ENCODE results near the gene PSTPIP1. TPM values are rescaled to one million over a fixed set of nuclear protein-coding genes. Genes with fewer than 3 reads are reported as not detected.

Gene PSTPIP1
- total and polyA plus RNA-seq, 2 of the 8 experiments (the other 6 are each of a cell fraction or from before 2014, with no cell fraction given), result 1.6 to 1.8 TPM

- Histone ChIP-seq H2BK12ac (ENCODE audit: low read depth, low read length) (no peak overlapping the region), H2BK15ac (ENCODE audit: low read length) (no peak overlapping the region), H3K23me2 (ENCODE audit: low read depth, low read length) (peaks cover 5% of the 10 kb centered on the region; the same call in 1 of the 2 replicates), H4K8ac (ENCODE audit: extremely low read depth, insufficient read depth, low read length) (peak overlapping the region; percentile 58; the same call in 1 of the 2 replicates), H3K27ac (ENCODE audit: low read depth, low read length) (no peak overlapping the region), H3K14ac (ENCODE audit: insufficient read length) (no peak overlapping the region), H3K56ac (replicated peaks; ENCODE audit: insufficient read length, low read depth, low read length) (no peak overlapping the region), H3K4me3 (ENCODE audit: extremely low read depth in 1 of 4, insufficient read depth in 2 of 4, low read depth in 3 of 4, low read length in 4 of 4) (no peak overlapping the region), H2AK5ac (ENCODE audit: low read depth, low read length) (no peak overlapping the region), H4K91ac (replicated peaks; ENCODE audit: insufficient read length, low read length) (no peak overlapping the region), H3K4ac (replicated peaks; ENCODE audit: insufficient read length, low read depth, low read length) (no peak overlapping the region), H4K20me1 (replicated peaks in 1 of 2; ENCODE audit: control insufficient read depth in 1 of 2, insufficient read depth in 2 of 2, low read length in 2 of 2) (no peaks in the 10 kb centered on the region), H2BK120ac (replicated peaks; ENCODE audit: low read depth, low read length) (no peak overlapping the region), H3K79me1 (ENCODE audit: low read depth, low read length) (no peaks in the 10 kb centered on the region), H3K4me1 (replicated peaks in 1 of 4; ENCODE audit: control insufficient read depth in 3 of 4, insufficient read depth in 4 of 4, low read length in 3 of 4) (peaks cover 0 to 4% (median 0%) of the 10 kb centered on the region in 4 experiments; a peak in 1 of 7 replicates), H3K36me3 (ENCODE audit: control insufficient read depth in 2 of 4, insufficient read depth in 4 of 4, low read length in 3 of 4) (no peaks in the 10 kb centered on the region), H3K18ac (ENCODE audit: extremely low read depth, low read length) (no peak overlapping the region), H3K23ac (ENCODE audit: insufficient read length) (no peak overlapping the region), H2BK20ac (ENCODE audit: low read length) (no peak overlapping the region), H3K9me3 (ENCODE audit: insufficient read depth in 2 of 2, low read depth in 1 of 2, low read length in 1 of 2) (no peaks in the 10 kb centered on the region), H3K9ac (replicated peaks in 1 of 4; ENCODE audit: extremely low read depth in 1 of 4, low read depth in 3 of 4, low read length in 3 of 4) (no peak overlapping the region), H3K79me2 (ENCODE audit: control insufficient read depth in 1 of 2, insufficient read depth in 2 of 2, low read length in 2 of 2) (no peaks in the 10 kb centered on the region), H2BK5ac (ENCODE audit: low read depth, low read length) (no peak overlapping the region), H3K4me2 (ENCODE audit: insufficient read depth in 1 of 2, low read depth in 2 of 2, low read length in 2 of 2) (no peak overlapping the region), H4K5ac (ENCODE audit: insufficient read length, low read depth, low read length) (no peak overlapping the region), H3K27me3 (replicated peaks in 1 of 4; ENCODE audit: control insufficient read depth in 3 of 4, extremely low read depth in 1 of 4, insufficient read depth in 3 of 4, low read length in 3 of 4) (no peaks in the 10 kb centered on the region), H2AFZ (ENCODE audit: low read length) (no peak overlapping the region; the same call in 1 of the 2 replicates)
- no peak for FAIRE-seq
- ChIA-PET POLR2A (ENCODE audit: partially characterized antibody) (interaction anchor here (0.8 kb wide), 1 partner anchor 19 kb away, joined by 3 read pairs; no protein-coding TSS in a partner anchor), CTCF (ENCODE audit: partially characterized antibody) (interaction anchor here (0.7 to 3.3 kb wide), 5 partner anchors 11 to 91 kb away, joined by 3 to 16 read pairs (median 5); no protein-coding TSS in a partner anchor)
- 86% methylated on average over 16 of the region's 21 CpGs; no CpG with 5 or more reads in 1 of the 2 experiments for WGBS, 2 experiments (ENCODE audit: extremely low coverage in 1 of 2, insufficient coverage in 1 of 2, insufficient read length in 1 of 2, insufficient replicate concordance in 2 of 2, low coverage in 1 of 2, low lambda C conversion rate in 2 of 2, missing lambda C conversion rate in 1 of 2)
- DNase-seq (ENCODE audit: low read depth in 1 of 2, low spot score in 2 of 2), result no peak
- TF ChIP-seq KDM1A (IDR thresholded peaks at IDR 0.05; ENCODE audit: borderline replicate concordance, low read length) (no peak), TBP (IDR thresholded peaks at IDR 0.05; ENCODE audit: low read depth, low read length) (no peak), RNF2 (IDR thresholded peaks at IDR 0.05; ENCODE audit: borderline replicate concordance, low read depth, low read length, missing control alignments, poor library complexity, severe bottlenecking) (no peak), TEAD4 (IDR thresholded peaks at IDR 0.05; ENCODE audit: low read depth, low read length) (no peak), SRF (IDR thresholded peaks at IDR 0.05; ENCODE audit: low read depth, low read length) (no peak), EP300 (IDR thresholded peaks at IDR 0.05; ENCODE audit: borderline replicate concordance in 1 of 2, low read depth in 2 of 2, low read length in 2 of 2) (no peak), USF2 (IDR thresholded peaks at IDR 0.05; ENCODE audit: low read length) (no peak), BRCA1 (IDR thresholded peaks at IDR 0.05; ENCODE audit: low read depth, low read length) (no peak), TAF1 (IDR thresholded peaks at IDR 0.05; ENCODE audit: low read depth, low read length) (no peak), ASH2L (IDR thresholded peaks at IDR 0.05; ENCODE audit: low read length) (no peak)
- TF ChIP-seq, protein P1, sequence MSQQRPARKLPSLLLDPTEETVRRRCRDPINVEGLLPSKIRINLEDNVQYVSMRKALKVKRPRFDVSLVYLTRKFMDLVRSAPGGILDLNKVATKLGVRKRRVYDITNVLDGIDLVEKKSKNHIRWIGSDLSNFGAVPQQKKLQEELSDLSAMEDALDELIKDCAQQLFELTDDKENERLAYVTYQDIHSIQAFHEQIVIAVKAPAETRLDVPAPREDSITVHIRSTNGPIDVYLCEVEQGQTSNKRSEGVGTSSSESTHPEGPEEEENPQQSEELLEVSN (IDR thresholded peaks at IDR 0.05), result no peak
Observed at GRCh38 chr15:77015646-77016320, 20.9 kb downstream of the PSTPIP1 start.
